GM21423 (cell line): Measurements from ENCODE around the gene C9orf85.
A peak's percentile ranks its signal among the peaks of the same experiment; 100 is the strongest.

Experiments used
- ATAC-seq: cut with Tn5 transposase; IDR thresholded peaks from one replicate; pipeline ENCODE4 v1.9.1; 2021; ENCODE audit warnings: mild to moderate bottlenecking, moderate library complexity; ENCODE audit not compliant: unreplicated experiment

Gene C9orf85

DNA sequence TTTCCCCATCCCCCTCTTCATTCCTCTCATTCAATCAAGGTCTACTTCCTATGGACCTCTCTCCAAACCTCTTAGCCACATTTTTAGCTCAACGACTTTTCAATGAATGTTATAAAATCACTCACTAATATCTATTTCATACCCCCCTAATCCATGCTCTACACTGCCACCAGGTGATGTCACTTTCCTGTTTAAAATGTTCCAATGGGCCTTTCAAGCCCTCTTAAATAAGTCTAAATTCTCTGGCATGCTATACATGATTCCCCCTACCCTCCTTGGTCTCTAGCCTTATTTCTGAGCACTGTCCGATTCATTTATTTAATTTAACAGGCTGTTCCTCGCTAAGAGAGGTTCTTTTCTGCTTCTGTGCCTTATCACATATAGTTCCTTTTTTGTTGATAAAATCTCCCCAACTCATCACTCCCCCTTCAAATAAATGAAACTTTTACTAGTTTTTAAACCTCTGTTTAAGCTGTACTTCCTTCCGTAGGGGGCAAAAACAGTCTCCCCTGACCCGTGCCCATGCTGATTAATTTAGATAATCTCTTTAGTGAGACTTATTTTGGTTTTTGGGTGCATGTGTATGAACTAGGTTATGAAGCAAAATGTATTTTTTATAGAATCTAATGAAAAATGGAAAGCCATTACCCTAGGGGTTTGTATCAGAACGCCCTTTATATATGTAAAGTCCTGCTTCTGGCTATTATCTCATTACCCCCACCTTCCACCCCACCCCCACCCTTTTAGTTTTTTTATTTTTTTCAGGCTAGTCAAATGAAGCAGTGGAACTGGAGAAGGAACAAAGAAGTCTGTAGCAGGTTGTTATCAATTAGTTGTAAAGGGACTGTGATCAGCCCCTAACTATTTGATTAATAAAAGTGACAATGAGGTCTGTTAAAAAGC, 9.5 kb upstream of the C9orf85 start:
- no peak for ATAC-seq

GRCh38 chr9:71904076-71904475, 7.4 kb upstream of the C9orf85 start:
- ATAC-seq: no peak

- no peak for ATAC-seq
Measured at GRCh38 chr9:71908825-71909224, 2.6 kb upstream of the C9orf85 start.

DNA sequence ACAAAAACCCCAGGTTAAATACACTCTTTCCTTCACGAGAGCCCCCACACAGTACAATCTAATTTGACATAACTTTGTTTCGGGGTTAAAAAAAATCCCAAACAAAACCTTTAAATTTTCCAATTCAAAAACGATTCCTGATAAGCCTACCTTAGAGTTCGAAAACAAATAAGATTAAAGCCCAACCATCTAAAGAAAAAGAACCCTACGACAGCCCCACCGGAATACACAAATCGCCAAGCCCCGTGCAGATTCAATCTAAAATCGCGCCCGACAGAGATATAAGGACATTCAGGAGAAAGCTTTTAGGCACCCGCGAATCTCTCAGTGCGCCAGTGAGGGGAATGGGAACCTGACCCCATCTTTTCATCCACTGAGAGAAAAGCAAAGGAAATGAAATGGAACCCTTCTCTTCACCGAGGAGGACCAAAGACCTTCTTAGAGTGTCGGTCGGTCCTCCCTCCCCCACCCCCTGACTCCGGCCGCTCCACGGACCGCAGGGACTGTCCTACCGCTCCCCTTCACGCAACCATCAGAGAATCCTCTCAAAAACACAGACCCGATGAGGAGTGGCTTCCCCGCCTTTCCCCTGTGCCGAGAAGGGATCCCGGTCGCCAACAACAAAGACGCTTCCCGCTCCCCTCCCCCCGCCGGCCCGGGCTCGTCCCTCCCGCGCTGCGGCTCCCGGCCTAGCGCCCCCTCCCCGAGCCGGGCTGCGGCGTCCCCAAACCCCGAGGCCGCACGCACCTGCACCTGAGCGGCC, 1.4 kb upstream of the C9orf85 start:
- peak; percentile 4 for ATAC-seq

GRCh38 chr9:71910650-71911060, 784 bp upstream of the C9orf85 start:
- peak; percentile 6 for ATAC-seq

GRCh38 chr9:71911908-71912335, 483 bp downstream of the C9orf85 start:
- ATAC-seq: no peak

GRCh38 chr9:71915495-71915894, 4.1 kb downstream of the C9orf85 start:
- ATAC-seq: no peak

- ATAC-seq: no peak
Measured at GRCh38 chr9:71916834-71917534, 5.5 kb downstream of the C9orf85 start.

- ATAC-seq: no peak
Measured at GRCh38 chr9:71918419-71918818, 7.0 kb downstream of the C9orf85 start.

GRCh38 chr9:71920456-71921189, 9.2 kb downstream of the C9orf85 start:
- no peak for ATAC-seq

DNA sequence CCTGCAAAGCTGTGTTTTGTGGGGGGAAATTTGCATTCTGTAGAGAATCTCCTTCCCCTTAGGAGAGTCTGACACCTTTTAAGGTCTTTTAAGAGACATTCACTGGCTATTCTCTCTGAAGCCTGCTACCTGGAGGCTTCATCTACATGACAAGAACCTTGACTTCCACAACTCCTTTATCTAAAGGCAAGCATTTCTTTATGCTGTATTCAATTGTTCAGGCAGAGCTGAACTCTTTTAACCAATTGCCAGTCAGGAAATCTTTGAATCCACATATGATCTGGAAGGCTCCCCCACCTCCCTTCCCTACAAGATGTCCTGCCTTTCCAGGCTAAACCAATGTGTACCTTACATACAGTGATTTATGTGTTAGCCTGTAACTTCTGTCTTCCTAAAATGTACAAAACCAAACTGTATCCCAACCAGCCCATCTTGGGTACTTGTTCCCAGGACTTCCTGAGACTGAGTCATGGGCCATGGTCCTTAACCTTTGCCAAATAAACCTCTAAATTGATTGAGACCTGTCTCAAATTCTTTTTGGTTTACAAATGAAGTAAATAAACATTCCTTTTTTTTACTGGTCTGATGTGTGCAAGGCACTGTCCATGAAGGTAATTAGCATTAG, 9.9 kb downstream of the C9orf85 start:
- ATAC-seq: no peak

GRCh38 chr9:71924576-71924975, 13.1 kb downstream of the C9orf85 start:
- no peak for ATAC-seq

DNA sequence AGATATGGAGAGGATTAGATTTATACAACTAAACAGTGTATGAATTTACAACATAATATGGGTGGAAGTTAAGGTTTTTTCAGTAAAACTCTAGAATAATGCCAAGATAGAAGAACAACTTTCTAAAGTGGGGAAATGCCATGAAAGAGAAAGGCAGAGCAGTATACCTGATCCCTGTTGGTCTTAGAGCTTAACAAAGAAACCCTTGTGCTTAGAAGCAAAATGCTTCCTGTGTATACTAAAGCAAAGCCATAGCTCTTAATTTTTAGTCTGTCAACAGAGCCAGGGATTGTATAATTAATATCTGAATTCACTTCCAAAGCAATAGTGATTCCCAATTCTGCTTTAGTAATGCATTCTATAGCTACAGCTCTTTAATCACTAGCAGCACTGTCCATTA, 14.4 kb downstream of the C9orf85 start:
- ATAC-seq: no peak

GRCh38 chr9:71928376-71928775, 16.9 kb downstream of the C9orf85 start:
- ATAC-seq: no peak

- ATAC-seq: no peak
Measured at GRCh38 chr9:71928806-71929205, 17.4 kb downstream of the C9orf85 start.

GRCh38 chr9:71929223-71929622, 17.8 kb downstream of the C9orf85 start:
- no peak for ATAC-seq

- ATAC-seq: no peak
Measured at GRCh38 chr9:71929791-71930440, 18.5 kb downstream of the C9orf85 start.

- no peak for ATAC-seq
Measured at GRCh38 chr9:71931166-71931565, 19.7 kb downstream of the C9orf85 start.

DNA sequence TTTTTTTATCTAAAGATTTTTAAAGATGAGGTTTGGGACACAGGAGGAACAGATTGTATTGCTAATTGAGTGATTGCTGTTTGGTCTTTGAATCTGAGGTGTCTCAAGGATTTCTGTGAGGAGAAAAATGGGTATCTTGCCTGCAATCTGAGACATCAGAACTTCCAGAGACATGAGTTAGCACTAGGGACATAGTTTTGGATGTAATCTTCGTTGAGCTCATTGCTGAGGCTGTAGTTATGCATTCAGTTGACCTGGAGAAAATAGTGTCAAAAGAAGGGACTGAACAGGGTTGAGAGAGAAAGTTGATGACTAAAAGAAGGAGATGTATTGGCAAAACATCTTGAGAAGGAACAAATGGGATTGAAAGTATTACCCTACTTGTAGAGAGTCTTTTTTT, 24.6 kb downstream of the C9orf85 start:
- no peak for ATAC-seq
